Chondrocyte (in vitro differentiated cells): Measurements from ENCODE around the gene COMMD3. TPM values are rescaled to one million over a fixed set of nuclear protein-coding genes. Genes with fewer than 3 reads are reported as not detected.
A peak's percentile ranks its signal among the peaks of the same experiment; 100 is the strongest.

Experiments used
- DNase-seq: peaks from one replicate; pipeline ENCODE4 v3.0.0; 2021; ENCODE audit warnings: mixed read lengths, low spot score
- H3K27ac Mint-ChIP-seq: one replicate; pipeline ENCODE4 v1.8.0; 2021; ENCODE audit warnings: mild to moderate bottlenecking, moderate library complexity, mixed read lengths; ENCODE audit not compliant: unreplicated experiment
- H3K27me3 Mint-ChIP-seq: 2 replicates; pipeline ENCODE4 v1.8.0; 2021; ENCODE audit warnings: low read depth, mixed read lengths
- H3K36me3 Mint-ChIP-seq: 2 replicates; pipeline ENCODE4 v1.8.0; 2021; ENCODE audit warnings: low read depth, mixed read lengths
- H3K4me1 Mint-ChIP-seq: 2 replicates; pipeline ENCODE4 v1.8.0; 2021; ENCODE audit warnings: low read depth, mild to moderate bottlenecking, mixed read lengths
- H3K4me3 Mint-ChIP-seq: one replicate; pipeline ENCODE4 v1.8.0; 2021; ENCODE audit warnings: mild to moderate bottlenecking, moderate library complexity, mixed read lengths; ENCODE audit not compliant: unreplicated experiment
- H3K9me3 Mint-ChIP-seq: 2 replicates; pipeline ENCODE4 v1.8.0; 2021; ENCODE audit warnings: low read depth, mixed read lengths
- CTCF ChIP-seq: fragments of 200-600 bp; sonication (generic); IDR thresholded peaks from 2 replicates; pipeline ENCODE4 v1.5.0; 2021; ENCODE audit warnings: antibody characterized with exemption, mild to moderate bottlenecking, moderate library complexity
- total RNA-seq: library from RNA; stranded (reverse); gene quantifications from 3 replicates; pipeline ENCODE4 v1.2.1, GENCODE V29; 2021

Gene COMMD3
- total RNA-seq, 1 donor from 2014 or later, result 51.4 TPM

DNA sequence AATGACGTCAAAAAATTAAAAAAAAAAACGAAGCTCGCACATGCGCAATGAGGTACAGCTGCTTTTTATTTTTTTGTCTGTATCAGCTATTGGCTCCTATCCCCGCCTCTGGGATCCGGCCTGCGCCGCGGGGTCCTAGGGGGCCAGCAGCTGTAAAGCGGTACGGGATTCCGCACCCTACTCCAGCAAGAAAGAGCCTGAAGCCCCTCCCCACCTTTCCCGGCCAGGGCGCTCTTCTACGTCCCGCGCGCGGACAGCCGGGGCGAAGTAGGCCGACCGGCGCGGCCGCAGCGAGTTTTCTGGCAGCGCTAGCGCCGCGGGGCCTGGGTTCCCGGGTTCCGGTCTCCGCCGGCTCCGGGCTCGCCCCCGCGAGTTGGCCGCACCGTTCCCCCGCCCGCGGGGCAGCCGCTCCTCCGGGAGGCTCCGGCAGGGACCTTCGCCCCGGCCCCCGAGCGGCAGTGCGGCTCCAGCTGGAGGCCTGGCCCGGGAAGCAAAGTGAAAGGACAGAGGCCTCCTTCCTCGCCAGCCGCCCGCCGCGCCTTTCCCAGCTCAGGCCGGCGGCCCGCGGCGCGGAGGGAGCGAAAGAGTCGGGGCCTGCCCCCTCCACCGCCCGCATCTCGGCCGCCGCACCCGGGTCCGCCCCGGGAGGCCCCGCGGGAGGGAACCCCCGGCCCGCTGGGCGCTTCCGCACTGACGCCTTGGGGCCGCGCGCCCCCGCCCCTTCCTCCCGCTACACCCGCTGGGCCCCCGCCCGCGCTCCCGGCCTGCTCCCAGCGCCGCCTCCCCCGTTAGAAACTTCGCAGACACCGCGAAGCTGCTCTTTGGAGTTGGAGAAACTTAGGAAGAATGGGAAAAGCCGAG lies 24.4 kb downstream of the COMMD3 start:
- H3K4me1 Mint-ChIP-seq, result peaks cover 16% of the 10 kb centered on the region
- TF ChIP-seq CTCF, result peak; percentile 29

DNA sequence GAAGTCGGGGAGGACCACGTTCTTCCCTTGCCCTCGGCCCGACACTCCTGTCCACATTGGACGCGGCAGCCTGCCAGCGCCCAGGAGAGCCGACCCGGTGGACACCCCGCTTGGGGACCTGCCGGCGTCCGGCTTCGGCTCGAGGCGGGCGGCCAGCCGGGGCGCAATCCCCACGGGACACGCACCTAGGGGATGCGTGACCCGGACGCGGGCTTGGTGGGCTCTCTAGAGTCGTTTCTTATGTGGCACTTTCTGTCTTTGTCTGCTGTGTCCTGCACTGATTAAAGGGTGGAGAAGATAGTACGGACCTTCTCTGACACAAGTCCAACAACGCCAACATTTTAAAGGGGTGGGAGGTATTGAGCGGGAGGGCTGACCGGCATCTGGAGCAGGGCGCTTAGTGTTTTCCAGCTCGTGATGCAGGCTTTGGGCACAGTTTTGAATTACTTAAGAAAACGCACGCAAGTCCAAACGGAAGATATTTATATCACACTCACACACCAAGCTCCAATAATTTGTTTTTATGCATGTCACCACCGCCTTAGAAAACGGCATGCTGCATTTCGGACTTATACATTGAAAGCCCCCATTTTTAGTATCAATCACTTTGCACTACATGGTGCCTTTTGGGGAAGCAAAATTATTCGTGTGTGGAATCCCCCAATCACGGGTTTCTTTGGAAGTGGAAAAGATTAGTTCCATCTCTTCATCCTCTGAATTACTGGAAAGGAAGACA lies 25.2 kb downstream of the COMMD3 start:
- no peak for DNase-seq
- peaks cover 1% of the 10 kb centered on the region for H3K9me3 Mint-ChIP-seq
- peaks cover 14% of the 10 kb centered on the region for H3K4me1 Mint-ChIP-seq
- H3K36me3 Mint-ChIP-seq, result peaks cover 7% of the 10 kb centered on the region
- H3K27ac Mint-ChIP-seq, result peak overlapping the region; percentile 89
- H3K27me3 Mint-ChIP-seq, result peaks cover 68% of the 10 kb centered on the region
- TF ChIP-seq CTCF, result no peak
- H3K4me3 Mint-ChIP-seq, result peak overlapping the region; percentile 83

More for the DNA sequence above, 24.4 kb downstream of the COMMD3 start:
- DNase-seq, result no peak
- peak overlapping the region; percentile 83 for H3K4me3 Mint-ChIP-seq
- H3K36me3 Mint-ChIP-seq, result peaks cover 6% of the 10 kb centered on the region
- peak overlapping the region; percentile 94 for H3K27ac Mint-ChIP-seq
- H3K27me3 Mint-ChIP-seq, result peaks cover 61% of the 10 kb centered on the region
- H3K9me3 Mint-ChIP-seq, result no peaks in the 10 kb centered on the region

- Mint-ChIP-seq H3K4me1 (peaks cover 14% of the 10 kb centered on the region), H3K9me3 (peaks cover 3% of the 10 kb centered on the region), H3K4me3 (peak overlapping the region; percentile 83), H3K27ac (no peak overlapping the region), H3K27me3 (peaks cover 68% of the 10 kb centered on the region), H3K36me3 (peaks cover 7% of the 10 kb centered on the region)
- DNase-seq, result no peak
- TF ChIP-seq CTCF, result no peak
Measured at GRCh38 chr10:22341926-22342196, 25.7 kb downstream of the COMMD3 start.

DNA sequence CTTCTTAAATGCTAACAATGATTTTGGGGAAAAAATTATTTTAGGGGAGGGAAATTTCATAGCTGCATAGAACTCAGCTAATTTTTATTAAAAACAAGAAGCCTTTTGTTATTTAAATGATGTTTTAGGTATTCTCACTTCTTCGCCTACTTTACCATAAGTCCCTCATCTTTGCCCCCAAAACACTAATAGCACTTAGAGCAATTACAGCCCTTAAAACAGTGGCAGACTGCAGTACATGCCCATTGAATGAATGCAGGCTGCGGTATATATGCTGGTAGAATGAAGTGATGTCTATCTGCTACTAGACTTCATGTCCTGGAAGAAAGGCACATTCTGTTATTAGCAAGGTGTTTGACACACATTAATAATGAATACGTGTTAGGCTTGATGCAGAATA lies 26.2 kb downstream of the COMMD3 start:
- peaks cover 3% of the 10 kb centered on the region for H3K9me3 Mint-ChIP-seq
- peaks cover 66% of the 10 kb centered on the region for H3K27me3 Mint-ChIP-seq
- peaks cover 14% of the 10 kb centered on the region for H3K4me1 Mint-ChIP-seq
- peaks cover 6% of the 10 kb centered on the region for H3K36me3 Mint-ChIP-seq
- DNase-seq, result no peak
- H3K27ac Mint-ChIP-seq, result no peak overlapping the region
- no peak overlapping the region for H3K4me3 Mint-ChIP-seq
- TF ChIP-seq CTCF, result no peak

DNA sequence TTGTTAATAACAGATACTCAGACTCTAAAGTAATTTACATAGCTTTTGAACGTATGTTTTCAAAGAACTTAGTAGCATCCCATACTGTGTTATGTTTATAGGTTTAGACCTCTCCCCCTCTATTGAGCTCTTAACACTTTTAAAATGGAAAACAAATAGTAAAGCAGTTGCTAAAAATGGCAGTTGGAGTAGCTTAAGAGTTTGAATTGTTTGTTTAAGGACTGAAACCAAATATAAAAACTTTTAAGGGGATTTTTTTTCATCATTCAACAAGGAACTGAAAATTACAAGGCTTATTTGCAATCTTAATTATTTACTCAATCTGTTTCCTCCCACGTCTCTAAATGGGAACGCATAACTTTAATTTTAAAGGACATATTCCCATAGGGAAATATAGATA lies 27.5 kb downstream of the COMMD3 start:
- Mint-ChIP-seq H3K36me3 (peaks cover 5% of the 10 kb centered on the region), H3K27me3 (peaks cover 59% of the 10 kb centered on the region), H3K9me3 (peaks cover 3% of the 10 kb centered on the region), H3K4me3 (no peak overlapping the region), H3K27ac (no peak overlapping the region), H3K4me1 (peaks cover 14% of the 10 kb centered on the region)
- DNase-seq, result no peak
- TF ChIP-seq CTCF, result no peak
